Panc1 (cell line): Measurements from ENCODE around the gene MATCAP1. TPM values are rescaled to one million over a fixed set of nuclear protein-coding genes. Genes with fewer than 3 reads are reported as not detected.

Experiments
- ATAC-seq: fragments of 200-7000 bp; cut with Tn5 transposase; 2 replicates; pipeline ENCODE4 v1.9.1; 2020; ENCODE audit warnings: mild to moderate bottlenecking, moderate library complexity
- BruUV-seq: library from RNA; stranded (reverse); fragments of 400-500 nt; replicated peaks from 2 replicates; lab custom pipeline; 2021; lab: Mats Ljungman, UMichigan
- CTCF ChIA-PET: fragments of 300-600 bp; sonication (Branson Sonifier 250); formaldehyde crosslinking; loops from one replicate; lab custom pipeline; 2022; ENCODE audit warnings: antibody characterized with exemption; lab: Charles Lee
- POLR2A ChIA-PET: fragments of 300-600 bp; sonication (Branson Sonifier 250); formaldehyde crosslinking; loops from one replicate; lab custom pipeline; 2022; ENCODE audit warnings: antibody characterized with exemption; lab: Charles Lee
- DNase-seq: peaks from one replicate; pipeline ENCODE4 v3.0.0-alpha.2; 2010; ENCODE audit warnings: low read depth, low spot score
- H3K27ac ChIP-seq: 2 replicates; pipeline ENCODE4 v1.5.1; 2011; ENCODE audit warnings: mild to moderate bottlenecking, low read length, inconsistent platforms
- H3K27me3 ChIP-seq: fragments of 200-500 bp; sonication (Bioruptor generic); 2 replicates; pipeline ENCODE4 v1.6.0; 2014; ENCODE audit warnings: low read length, inconsistent platforms; ENCODE audit not compliant: control insufficient read depth, insufficient read depth
- H3K36me3 ChIP-seq: fragments of 200-500 bp; sonication (Bioruptor generic); 2 replicates; pipeline ENCODE4 v1.5.1; 2014; ENCODE audit warnings: inconsistent platforms, mild to moderate bottlenecking, low read length, moderate library complexity; ENCODE audit not compliant: control insufficient read depth, insufficient read depth
- H3K4me1 ChIP-seq: 2 replicates; pipeline ENCODE4 v1.5.1; 2011; ENCODE audit warnings: inconsistent platforms, mild to moderate bottlenecking, low read length, moderate library complexity; ENCODE audit not compliant: control insufficient read depth, insufficient read depth
- H3K4me3 ChIP-seq, 2 experiments: 2 replicates each; pipeline ENCODE4 v1.5.1; 2011 to 2012; ENCODE audit warnings: low read depth in 2 of 2, low read length in 2 of 2, mild to moderate bottlenecking in 2 of 2, inconsistent platforms in 1 of 2, moderate library complexity in 1 of 2
- H3K9me3 ChIP-seq: fragments of 200-500 bp; sonication (Bioruptor generic); 2 replicates; pipeline ENCODE4 v1.5.1; 2014; ENCODE audit warnings: low read depth, mild to moderate bottlenecking, inconsistent platforms, low read length, moderate library complexity; ENCODE audit not compliant: control insufficient read depth, insufficient read depth
- POLR2AphosphoS5 ChIP-seq: IDR thresholded peaks from 2 replicates; pipeline ENCODE4 v1.6.1; 2012; ENCODE audit warnings: mild to moderate bottlenecking, low read depth, low read length, moderate library complexity
- SIN3A ChIP-seq: IDR thresholded peaks from 2 replicates; pipeline ENCODE4 v1.6.1; 2012; ENCODE audit warnings: low read depth, mild to moderate bottlenecking, low read length, moderate library complexity, borderline replicate concordance; ENCODE audit not compliant: insufficient read depth
- TCF7L2 ChIP-seq: IDR thresholded peaks from 2 replicates; pipeline ENCODE4 v1.6.1; 2011; ENCODE audit warnings: mild to moderate bottlenecking, low read depth, low read length, inconsistent platforms
- in situ Hi-C: cut with HindIII; loops from 2 replicates; pipeline ENCODE4 v1.10.0; 2016; ENCODE audit warnings: low sequenced_read_pairs, low pct_unique_long_range_greater_than_20kb
- intact Hi-C: fragments of 100-400 bp; cut with micrococcal nuclease; formaldehyde crosslinking; loops from one replicate; pipeline ENCODE4 v1.10.0; 2022; ENCODE audit not compliant: unreplicated experiment
- total RNA-seq: library from RNA; stranded (reverse); gene quantifications from one replicate; pipeline ENCODE4 v1.2.1, GENCODE V29; 2021; ENCODE audit not compliant: unreplicated experiment
- TF ChIP-seq, protein P1 (sequence below), 2 experiments: IDR thresholded peaks; 2 replicates each; pipeline ENCODE4 v1.6.1; 2011 to 2012; ENCODE audit warnings: low read depth in 2 of 2, control low read depth in 1 of 2, low read length in 1 of 2, mild to moderate bottlenecking in 1 of 2, moderate library complexity in 1 of 2; ENCODE audit not compliant: insufficient read depth in 1 of 2
- TF ChIP-seq, protein P2 (sequence below): fragments of 450-650 bp; IDR thresholded peaks from 2 replicates; pipeline ENCODE4 v1.5.1; 2017; ENCODE audit warnings: mild to moderate bottlenecking

Gene MATCAP1
- total RNA-seq, 1 experiment from 2014 or later: 13.9 TPM

DNA sequence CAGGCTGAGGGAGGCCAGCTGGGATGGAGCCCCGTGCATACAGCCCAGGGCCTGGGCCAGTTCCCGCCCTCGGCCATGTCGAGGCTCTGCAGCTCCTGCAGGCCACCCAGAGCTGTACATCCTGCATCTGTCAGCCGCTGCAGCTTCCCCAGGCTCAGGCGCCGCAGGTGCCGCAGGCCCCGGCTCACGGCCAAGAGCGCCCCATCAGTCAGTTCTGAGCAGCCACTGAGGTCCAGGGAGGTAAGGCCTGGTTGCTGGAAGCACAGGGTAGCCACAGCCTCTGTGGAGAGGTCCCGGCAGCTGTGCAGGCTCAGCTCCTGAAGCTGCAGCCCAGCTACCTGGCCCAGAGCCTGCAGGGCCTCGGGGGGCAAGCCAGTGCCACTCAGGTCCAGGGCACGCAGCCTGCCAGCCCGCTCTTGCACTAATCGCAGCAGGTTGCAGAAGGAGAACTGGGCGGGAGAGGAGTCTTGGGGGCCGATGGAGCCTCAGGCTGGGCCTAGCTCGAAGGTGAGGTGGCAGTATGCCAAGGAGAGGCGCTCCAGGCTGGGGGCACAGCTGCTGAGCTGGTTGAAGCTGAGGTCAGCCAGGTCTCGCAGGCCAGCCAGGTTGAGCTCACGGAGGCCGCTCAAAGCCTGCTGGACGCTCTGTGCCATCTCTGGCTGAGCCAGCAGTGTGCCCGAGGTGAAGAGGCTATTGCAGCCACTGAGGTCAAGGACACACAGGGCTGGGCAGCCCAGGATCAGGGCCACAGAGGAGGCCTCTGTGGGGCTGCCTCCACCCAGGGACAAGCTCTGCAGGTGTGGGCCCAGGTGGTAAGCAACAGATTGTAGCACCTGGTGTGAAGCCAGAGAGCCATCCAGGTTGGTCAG, 26.5 kb upstream of the MATCAP1 start:
- POLR2A ChIA-PET: interaction anchor here (0.6 kb wide), 1 partner anchor 122 kb away, joined by 3 read pairs; no protein-coding TSS in a partner anchor
- intact Hi-C loops: no loop called here
- TF ChIP-seq POLR2AphosphoS5 (no peak), TCF7L2 (no peak), SIN3A (no peak)
- TF ChIP-seq, protein P1, sequence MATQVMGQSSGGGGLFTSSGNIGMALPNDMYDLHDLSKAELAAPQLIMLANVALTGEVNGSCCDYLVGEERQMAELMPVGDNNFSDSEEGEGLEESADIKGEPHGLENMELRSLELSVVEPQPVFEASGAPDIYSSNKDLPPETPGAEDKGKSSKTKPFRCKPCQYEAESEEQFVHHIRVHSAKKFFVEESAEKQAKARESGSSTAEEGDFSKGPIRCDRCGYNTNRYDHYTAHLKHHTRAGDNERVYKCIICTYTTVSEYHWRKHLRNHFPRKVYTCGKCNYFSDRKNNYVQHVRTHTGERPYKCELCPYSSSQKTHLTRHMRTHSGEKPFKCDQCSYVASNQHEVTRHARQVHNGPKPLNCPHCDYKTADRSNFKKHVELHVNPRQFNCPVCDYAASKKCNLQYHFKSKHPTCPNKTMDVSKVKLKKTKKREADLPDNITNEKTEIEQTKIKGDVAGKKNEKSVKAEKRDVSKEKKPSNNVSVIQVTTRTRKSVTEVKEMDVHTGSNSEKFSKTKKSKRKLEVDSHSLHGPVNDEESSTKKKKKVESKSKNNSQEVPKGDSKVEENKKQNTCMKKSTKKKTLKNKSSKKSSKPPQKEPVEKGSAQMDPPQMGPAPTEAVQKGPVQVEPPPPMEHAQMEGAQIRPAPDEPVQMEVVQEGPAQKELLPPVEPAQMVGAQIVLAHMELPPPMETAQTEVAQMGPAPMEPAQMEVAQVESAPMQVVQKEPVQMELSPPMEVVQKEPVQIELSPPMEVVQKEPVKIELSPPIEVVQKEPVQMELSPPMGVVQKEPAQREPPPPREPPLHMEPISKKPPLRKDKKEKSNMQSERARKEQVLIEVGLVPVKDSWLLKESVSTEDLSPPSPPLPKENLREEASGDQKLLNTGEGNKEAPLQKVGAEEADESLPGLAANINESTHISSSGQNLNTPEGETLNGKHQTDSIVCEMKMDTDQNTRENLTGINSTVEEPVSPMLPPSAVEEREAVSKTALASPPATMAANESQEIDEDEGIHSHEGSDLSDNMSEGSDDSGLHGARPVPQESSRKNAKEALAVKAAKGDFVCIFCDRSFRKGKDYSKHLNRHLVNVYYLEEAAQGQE (IDR thresholded peaks at IDR 0.05; ENCODE audit: insufficient read depth in 1 of 2, low read depth in 2 of 2, low read length in 1 of 2): no peak
- TF ChIP-seq, protein P2, sequence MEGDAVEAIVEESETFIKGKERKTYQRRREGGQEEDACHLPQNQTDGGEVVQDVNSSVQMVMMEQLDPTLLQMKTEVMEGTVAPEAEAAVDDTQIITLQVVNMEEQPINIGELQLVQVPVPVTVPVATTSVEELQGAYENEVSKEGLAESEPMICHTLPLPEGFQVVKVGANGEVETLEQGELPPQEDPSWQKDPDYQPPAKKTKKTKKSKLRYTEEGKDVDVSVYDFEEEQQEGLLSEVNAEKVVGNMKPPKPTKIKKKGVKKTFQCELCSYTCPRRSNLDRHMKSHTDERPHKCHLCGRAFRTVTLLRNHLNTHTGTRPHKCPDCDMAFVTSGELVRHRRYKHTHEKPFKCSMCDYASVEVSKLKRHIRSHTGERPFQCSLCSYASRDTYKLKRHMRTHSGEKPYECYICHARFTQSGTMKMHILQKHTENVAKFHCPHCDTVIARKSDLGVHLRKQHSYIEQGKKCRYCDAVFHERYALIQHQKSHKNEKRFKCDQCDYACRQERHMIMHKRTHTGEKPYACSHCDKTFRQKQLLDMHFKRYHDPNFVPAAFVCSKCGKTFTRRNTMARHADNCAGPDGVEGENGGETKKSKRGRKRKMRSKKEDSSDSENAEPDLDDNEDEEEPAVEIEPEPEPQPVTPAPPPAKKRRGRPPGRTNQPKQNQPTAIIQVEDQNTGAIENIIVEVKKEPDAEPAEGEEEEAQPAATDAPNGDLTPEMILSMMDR: no peak

DNA sequence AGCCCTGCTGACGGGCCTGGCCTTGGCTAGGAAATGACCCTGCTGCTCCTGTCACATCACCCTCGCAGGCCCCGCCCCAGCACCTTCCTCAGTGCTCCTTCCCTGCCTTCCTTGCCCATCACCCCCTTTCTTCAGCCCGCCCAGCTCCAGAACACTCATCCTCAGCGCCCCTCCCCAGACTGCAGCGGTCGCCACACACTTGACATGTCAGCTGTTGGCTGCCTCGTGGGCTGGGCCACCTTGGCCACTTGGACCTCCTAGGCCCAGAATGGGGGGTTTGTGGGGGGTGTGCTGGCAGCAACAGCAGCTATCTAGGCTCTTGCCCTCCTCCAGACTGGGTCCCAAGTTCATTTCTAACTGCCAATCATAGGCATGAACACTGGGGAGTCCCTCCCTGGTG, 25.8 kb upstream of the MATCAP1 start:
- no TSS peak for BruUV-seq
- in situ Hi-C loops (no loop called here), intact Hi-C loops (no loop called here)
- Histone ChIP-seq H3K36me3 (no peaks in the 10 kb centered on the region), H3K27me3 (no peaks in the 10 kb centered on the region), H3K27ac (no peak overlapping the region), H3K4me1 (peaks cover 18% of the 10 kb centered on the region), H3K9me3 (no peaks in the 10 kb centered on the region), H3K4me3 (no peak overlapping the region)
- TF ChIP-seq, protein P2: no peak
- TF ChIP-seq, protein P1 (IDR thresholded peaks at IDR 0.05; ENCODE audit: insufficient read depth in 1 of 2, low read depth in 2 of 2, low read length in 1 of 2): no peak
- TF ChIP-seq TCF7L2 (no peak), SIN3A (no peak), POLR2AphosphoS5 (no peak)
- ChIA-PET CTCF (no interaction called here), POLR2A (interaction anchor here (0.9 kb wide), 1 partner anchor 12 kb away, joined by 4 read pairs; no protein-coding TSS in a partner anchor)
- DNase-seq (no peak), ATAC-seq (no peak)

More for the DNA sequence above, 26.5 kb upstream of the MATCAP1 start:
- H3K9me3 ChIP-seq: no peaks in the 10 kb centered on the region
- peaks cover 18% of the 10 kb centered on the region for H3K4me1 ChIP-seq
- DNase-seq (no peak), ATAC-seq (no peak)
- no peaks in the 10 kb centered on the region for H3K27me3 ChIP-seq
- no peak overlapping the region for H3K27ac ChIP-seq
- no peaks in the 10 kb centered on the region for H3K36me3 ChIP-seq
- in situ Hi-C loops: no loop called here
- no TSS peak for BruUV-seq
- CTCF ChIA-PET: no interaction called here
- H3K4me3 ChIP-seq: no peak overlapping the region
